COLO829 (cell line): Measurements from ENCODE around the gene NEK8.
"Not testable (repeated sequence)": the region's sequence is repeated elsewhere in the genome, so short reads cannot be mapped to it uniquely, and the experiment has no call there.

Experiments
- DNase-seq: peaks from one replicate; pipeline ENCODE4 v3.0.0; 2012; ENCODE audit warnings: low spot score

Gene NEK8

GRCh38 chr17:28763804-28764266 lies 35.2 kb downstream of the NEK8 start:
- peak; percentile 66 for DNase-seq

GRCh38 chr17:28765038-28765437 lies 36.5 kb downstream of the NEK8 start:
- no peak for DNase-seq

- no peak for DNase-seq
Measured at GRCh38 chr17:28773736-28774135, 45.1 kb downstream of the NEK8 start.

GRCh38 chr17:28774206-28774605 lies 45.6 kb downstream of the NEK8 start:
- no peak for DNase-seq

- DNase-seq: no peak
Measured at GRCh38 chr17:28777178-28777577, 48.6 kb downstream of the NEK8 start.

- DNase-seq: not testable (repeated sequence)
Measured at GRCh38 chr17:28779601-28780000, 51.0 kb downstream of the NEK8 start.

- no peak for DNase-seq
Measured at GRCh38 chr17:28783161-28783560, 54.6 kb downstream of the NEK8 start.

GRCh38 chr17:28788100-28788499 lies 59.5 kb downstream of the NEK8 start:
- no peak for DNase-seq
